Activated CD4-positive, alpha-beta T cell treated with anti-CD3 and anti-CD28 coated beads for 1 hour (primary cell): ENCODE results near the gene DAZAP1.

Experiments used
- DNase-seq: peaks from one replicate; pipeline ENCODE4 v3.0.0-alpha.2; 2020

DAZAP1 gene

GRCh38 chr19:1460033-1460995 is 52.9 kb downstream of the DAZAP1 start:
- DNase-seq = no peak

GRCh38 chr19:1461862-1462261 is 54.5 kb downstream of the DAZAP1 start:
- no peak for DNase-seq

GRCh38 chr19:1465191-1466016 is 58.0 kb downstream of the DAZAP1 start:
- DNase-seq = no peak

GRCh38 chr19:1466018-1466460 is 58.7 kb downstream of the DAZAP1 start:
- no peak for DNase-seq

- DNase-seq = no peak
Measured at GRCh38 chr19:1466461-1467214, 59.3 kb downstream of the DAZAP1 start.

GRCh38 chr19:1467215-1467489 is 59.8 kb downstream of the DAZAP1 start:
- no peak for DNase-seq

GRCh38 chr19:1467490-1468273 is 60.3 kb downstream of the DAZAP1 start:
- DNase-seq = no peak

- DNase-seq = no peak
Measured at GRCh38 chr19:1468274-1468820, 61.0 kb downstream of the DAZAP1 start.

- no peak for DNase-seq
Measured at GRCh38 chr19:1468821-1469254, 61.5 kb downstream of the DAZAP1 start.

- no peak for DNase-seq
Measured at GRCh38 chr19:1469255-1470054, 62.1 kb downstream of the DAZAP1 start.

GRCh38 chr19:1470055-1470304 is 62.6 kb downstream of the DAZAP1 start:
- no peak for DNase-seq

- DNase-seq = peak; percentile 65
Measured at GRCh38 chr19:1470305-1471009, 63.1 kb downstream of the DAZAP1 start.

- no peak for DNase-seq
Measured at GRCh38 chr19:1471010-1471514, 63.7 kb downstream of the DAZAP1 start.

- DNase-seq = no peak
Measured at GRCh38 chr19:1471515-1472160, 64.3 kb downstream of the DAZAP1 start.

GRCh38 chr19:1472231-1473084 is 65.1 kb downstream of the DAZAP1 start:
- DNase-seq = no peak

- DNase-seq = no peak
Measured at GRCh38 chr19:1473085-1473851, 65.9 kb downstream of the DAZAP1 start.

- DNase-seq = no peak
Measured at GRCh38 chr19:1474011-1474764, 66.8 kb downstream of the DAZAP1 start.
